HG03558 (cell line): ENCODE data around the gene AGO4.
"Not testable (repeated sequence)": the region's sequence is repeated elsewhere in the genome, so short reads cannot be mapped to it uniquely, and the experiment has no call there.

Experiments used
- ATAC-seq: cut with Tn5 transposase; IDR thresholded peaks from one replicate; pipeline ENCODE4 v1.9.1; 2021; ENCODE audit warnings: moderate number of reproducible peaks; ENCODE audit not compliant: unreplicated experiment; ENCODE audit errors: extremely low read depth

The AGO4 gene

GRCh38 chr1:35807614-35808449, at the start of gene AGO4:
Gene AGO4 (plus strand): TSS chr1:35808016. CDS start chr1:35808417, 401 bp downstream.
- no peak for ATAC-seq

- ATAC-seq: no peak
These were observed 45.7 kb upstream of the AGO4 start for GRCh38 chr1:35762141-35762540.

- no peak for ATAC-seq
These were observed 44.6 kb upstream of the AGO4 start for GRCh38 chr1:35763201-35763600.

- ATAC-seq: no peak
These were observed 43.5 kb upstream of the AGO4 start for GRCh38 chr1:35764283-35764682.

GRCh38 chr1:35768350-35769187, 39.2 kb upstream of the AGO4 start:
- no peak for ATAC-seq

- peak; percentile 48 for ATAC-seq
These were observed 38.5 kb upstream of the AGO4 start for GRCh38 chr1:35769188-35769758.

GRCh38 chr1:35773711-35774110, 34.1 kb upstream of the AGO4 start:
- ATAC-seq: no peak

GRCh38 chr1:35776172-35776571, 31.6 kb upstream of the AGO4 start:
- not testable (repeated sequence) for ATAC-seq

- ATAC-seq: no peak
These were observed 30.7 kb upstream of the AGO4 start for GRCh38 chr1:35777109-35777508.

GRCh38 chr1:35783055-35783583, 24.7 kb upstream of the AGO4 start:
- no peak for ATAC-seq

GRCh38 chr1:35784364-35784763, 23.5 kb upstream of the AGO4 start:
- ATAC-seq: not testable (repeated sequence)

- ATAC-seq: no peak
These were observed 19.7 kb upstream of the AGO4 start for GRCh38 chr1:35788139-35788538.

- ATAC-seq: no peak
These were observed 17.1 kb upstream of the AGO4 start for GRCh38 chr1:35790670-35791069.

- no peak for ATAC-seq
These were observed 12.5 kb upstream of the AGO4 start for GRCh38 chr1:35795295-35795694.

GRCh38 chr1:35797380-35797779, 10.4 kb upstream of the AGO4 start:
- no peak for ATAC-seq

GRCh38 chr1:35798019-35798418, 9.8 kb upstream of the AGO4 start:
- not testable (repeated sequence) for ATAC-seq

GRCh38 chr1:35800167-35800887, 7.5 kb upstream of the AGO4 start:
- ATAC-seq: not testable (repeated sequence)

GRCh38 chr1:35808450-35809113, 766 bp downstream of the AGO4 start:
- no peak for ATAC-seq
